K562 (cell line): ENCODE measurements around the gene CD34. TPM values are rescaled to one million over a fixed set of nuclear protein-coding genes. Genes with fewer than 3 reads are reported as not detected.

Experiments
- ETV6 ChIP-seq, 3 experiments: fragments of 150-350 bp in 1 of 3; sonication (generic) in 1 of 3; formaldehyde crosslinking in 1 of 3; IDR thresholded peaks; 2 replicates each; pipeline versions ENCODE4 v1.6.1 to v1.8.0; 2014 to 2022; ENCODE audit warnings: borderline replicate concordance in 2 of 3, low read depth in 2 of 3, antibody characterized with exemption in 1 of 3, low read length in 1 of 3, mild to moderate bottlenecking in 1 of 3, missing genetic modification reagents in 1 of 3
- GATA2 ChIP-seq: sonication (generic); formaldehyde crosslinking; IDR thresholded peaks from 2 replicates; pipeline ENCODE4 v1.4.0; 2020; ENCODE audit warnings: mild to moderate bottlenecking, missing genetic modification reagents
- HMGXB4 ChIP-seq: sonication (generic); formaldehyde crosslinking; IDR thresholded peaks from 2 replicates; pipeline ENCODE4 v1.8.1; 2023; ENCODE audit warnings: mild to moderate bottlenecking, missing genetic modification reagents
- KDM5B ChIP-seq: fragments of 200-600 bp; sonication (generic); IDR thresholded peaks from 2 replicates; pipeline ENCODE4 v1.6.1; 2012; ENCODE audit warnings: low read depth, mild to moderate bottlenecking, moderate library complexity, low read length, control low read depth, inconsistent platforms; ENCODE audit not compliant: insufficient replicate concordance
- MBD2 ChIP-seq: sonication (generic); IDR thresholded peaks from 2 replicates; pipeline ENCODE4 v1.6.1; 2016; ENCODE audit warnings: low read depth, borderline replicate concordance
- NEUROD1 ChIP-seq: fragments of 150-350 bp; IDR thresholded peaks from 2 replicates; pipeline ENCODE4 v1.6.1; 2014; ENCODE audit warnings: borderline replicate concordance, low read length, low read depth; ENCODE audit not compliant: partially characterized antibody
- NFATC3 ChIP-seq: fragments of 450-650 bp; IDR thresholded peaks from 2 replicates; pipeline ENCODE4 v1.6.1; 2017; ENCODE audit warnings: mild to moderate bottlenecking
- SOX6 ChIP-seq: fragments of 450-650 bp; IDR thresholded peaks from 2 replicates; pipeline ENCODE4 v1.6.1; 2014; ENCODE audit warnings: mild to moderate bottlenecking
- TFAP4 ChIP-seq: sonication (generic); formaldehyde crosslinking; IDR thresholded peaks from 2 replicates; pipeline ENCODE4 v1.8.0; 2022; ENCODE audit warnings: missing genetic modification reagents, mild to moderate bottlenecking, moderate library complexity, borderline replicate concordance
- THRAP3 ChIP-seq: fragments of 450-650 bp; IDR thresholded peaks from 2 replicates; pipeline ENCODE4 v1.6.1; 2016; ENCODE audit warnings: mild to moderate bottlenecking, inconsistent platforms, borderline replicate concordance
- ZNF311 ChIP-seq: fragments of 250-450 bp; sonication (Bioruptor Pico); IDR thresholded peaks from 2 replicates; pipeline ENCODE4 v1.4.0; 2020; ENCODE audit warnings: mild to moderate bottlenecking, moderate library complexity
- ZNF449 ChIP-seq: fragments of 250-450 bp; sonication (Bioruptor Pico); IDR thresholded peaks from 2 replicates; pipeline ENCODE4 v1.8.0; 2022; ENCODE audit warnings: moderate library complexity, mild to moderate bottlenecking, inconsistent platforms
- ZNF830 ChIP-seq: fragments of 250-450 bp; sonication (Bioruptor Pico); IDR thresholded peaks from 2 replicates; pipeline ENCODE4 v1.5.0; 2021; ENCODE audit warnings: mild to moderate bottlenecking
- ZSCAN32 ChIP-seq: fragments of 450-650 bp; formaldehyde crosslinking; IDR thresholded peaks from 2 replicates; pipeline ENCODE4 v1.4.0; 2020; ENCODE audit warnings: mild to moderate bottlenecking, moderate library complexity
- polyA plus RNA-seq, 8 experiments: library from polyadenylated mRNA; depleted of rRNA in 4 of 8; stranded (reverse) in 5 of 8; unstranded in 3 of 8; fragments of >200 nt; fragmentation: Nextera tagmentation in 2 of 8; fragmentation: Illumina TruSeq in 1 of 8; extraction: Ambion mirVana in 2 of 8; extraction: Trizol in 1 of 8; gene quantifications; 2 replicates each; pipeline versions ENCODE4 v1.2.1 to v1.2.3, GENCODE V29; 2011 to 2014; ENCODE audit warnings: inconsistent platforms in 1 of 8, missing spikeins in 1 of 8
- total RNA-seq, 7 experiments: library from RNA; depleted of rRNA in 6 of 7; stranded (reverse); fragments of >200 nt in 6 of 7; fragmentation: Illumina TruSeq in 2 of 7; extraction: Trizol in 2 of 7; gene quantifications; 2 replicates each; pipeline versions ENCODE4 v1.2.1 to v1.2.3, GENCODE V29; 2011 to 2021; ENCODE audit warnings: low replicate concordance in 1 of 7

The CD34 gene
- total and polyA plus RNA-seq, 9 of the 15 experiments (the other 6 are each of a cell fraction or from before 2014, with no cell fraction given), result not detected

GRCh38 chr1:207902566-207902965 is 8.4 kb downstream of the CD34 start (continued):
- no peak for TF ChIP-seq ZSCAN32 (CRISPR knock-in tag)
- no peak for TF ChIP-seq ZNF449 (CRISPR knock-in tag)
- TF ChIP-seq NEUROD1, result no peak
- no peak for TF ChIP-seq GATA2 (CRISPR knock-in tag)
- TF ChIP-seq ETV6 (IDR thresholded peaks at IDR 0.05; ENCODE audit: borderline replicate concordance in 1 of 2, low read depth in 2 of 2, low read length in 1 of 2), result no peak
- no peak for TF ChIP-seq ETV6 (CRISPR knock-in tag; IDR thresholded peaks at IDR 0.05; ENCODE audit: borderline replicate concordance)
- TF ChIP-seq TFAP4, result no peak
- no peak for TF ChIP-seq ZNF311 (CRISPR knock-in tag)
- no peak for TF ChIP-seq SOX6
- no peak for TF ChIP-seq HMGXB4
- no peak for TF ChIP-seq NFATC3
- no peak for TF ChIP-seq ZNF830 (CRISPR knock-in tag)
- no peak for TF ChIP-seq MBD2
- TF ChIP-seq THRAP3, result no peak
- TF ChIP-seq KDM5B, result no peak
